ENCODE data around the gene CTRB1.

Gene CTRB1

DNA sequence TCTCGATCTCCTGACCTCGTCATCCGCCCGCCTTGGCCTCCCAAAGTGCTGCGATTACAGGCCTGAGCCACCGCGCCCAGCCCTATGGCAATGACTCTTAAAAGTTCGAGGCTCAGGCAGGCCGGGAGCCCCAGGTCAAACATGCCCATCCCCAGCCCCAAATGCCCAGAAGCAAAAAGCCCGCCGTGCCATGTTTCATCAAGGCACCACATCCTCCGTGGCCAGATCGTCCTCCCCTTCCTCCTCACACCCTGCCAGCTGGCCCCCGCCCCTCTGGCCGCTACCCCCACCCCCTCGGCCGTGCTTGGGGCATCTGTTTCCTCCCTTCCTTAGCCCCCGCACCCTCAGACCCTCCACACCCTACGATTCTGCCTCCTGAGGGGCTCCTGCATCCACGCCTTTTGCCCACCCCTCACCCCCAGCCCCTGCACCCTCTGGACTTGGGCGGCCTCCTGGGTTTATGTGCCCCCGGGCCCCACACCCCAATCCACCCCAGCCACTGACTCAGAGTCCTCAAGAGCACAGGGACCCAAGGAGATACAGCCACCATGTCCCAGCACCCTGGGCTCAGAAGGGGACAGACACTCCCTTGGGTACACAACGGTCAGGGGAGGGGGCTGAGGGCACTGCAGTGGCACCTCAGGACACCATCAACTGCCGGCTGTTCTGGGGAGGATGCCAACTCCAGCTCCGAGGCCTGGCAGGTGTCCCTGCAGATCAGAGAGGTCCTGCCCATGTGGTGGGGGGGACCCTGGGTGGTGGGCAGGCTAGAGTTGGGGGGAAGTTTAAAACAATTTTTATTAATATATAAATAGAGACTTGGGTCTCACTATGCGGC is 7.1 kb downstream of the CTRB1 start:
- TF ChIP-seq, protein P1, sequence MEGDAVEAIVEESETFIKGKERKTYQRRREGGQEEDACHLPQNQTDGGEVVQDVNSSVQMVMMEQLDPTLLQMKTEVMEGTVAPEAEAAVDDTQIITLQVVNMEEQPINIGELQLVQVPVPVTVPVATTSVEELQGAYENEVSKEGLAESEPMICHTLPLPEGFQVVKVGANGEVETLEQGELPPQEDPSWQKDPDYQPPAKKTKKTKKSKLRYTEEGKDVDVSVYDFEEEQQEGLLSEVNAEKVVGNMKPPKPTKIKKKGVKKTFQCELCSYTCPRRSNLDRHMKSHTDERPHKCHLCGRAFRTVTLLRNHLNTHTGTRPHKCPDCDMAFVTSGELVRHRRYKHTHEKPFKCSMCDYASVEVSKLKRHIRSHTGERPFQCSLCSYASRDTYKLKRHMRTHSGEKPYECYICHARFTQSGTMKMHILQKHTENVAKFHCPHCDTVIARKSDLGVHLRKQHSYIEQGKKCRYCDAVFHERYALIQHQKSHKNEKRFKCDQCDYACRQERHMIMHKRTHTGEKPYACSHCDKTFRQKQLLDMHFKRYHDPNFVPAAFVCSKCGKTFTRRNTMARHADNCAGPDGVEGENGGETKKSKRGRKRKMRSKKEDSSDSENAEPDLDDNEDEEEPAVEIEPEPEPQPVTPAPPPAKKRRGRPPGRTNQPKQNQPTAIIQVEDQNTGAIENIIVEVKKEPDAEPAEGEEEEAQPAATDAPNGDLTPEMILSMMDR (IDR thresholded peaks at IDR 0.05; ENCODE audit: low read depth, low read length), result no peak
- DNase-seq (ENCODE audit: low read depth, low spot score), result no peak
- in situ Hi-C loops (cut with HindIII; ENCODE audit: low sequenced_read_pairs), result loop anchor here (25.0 kb wide), 1 partner anchor 161 kb away; no protein-coding TSS in a partner anchor
- H3K4me3 ChIP-seq (ENCODE audit: low read depth, low read length), result no peak overlapping the region

DNA sequence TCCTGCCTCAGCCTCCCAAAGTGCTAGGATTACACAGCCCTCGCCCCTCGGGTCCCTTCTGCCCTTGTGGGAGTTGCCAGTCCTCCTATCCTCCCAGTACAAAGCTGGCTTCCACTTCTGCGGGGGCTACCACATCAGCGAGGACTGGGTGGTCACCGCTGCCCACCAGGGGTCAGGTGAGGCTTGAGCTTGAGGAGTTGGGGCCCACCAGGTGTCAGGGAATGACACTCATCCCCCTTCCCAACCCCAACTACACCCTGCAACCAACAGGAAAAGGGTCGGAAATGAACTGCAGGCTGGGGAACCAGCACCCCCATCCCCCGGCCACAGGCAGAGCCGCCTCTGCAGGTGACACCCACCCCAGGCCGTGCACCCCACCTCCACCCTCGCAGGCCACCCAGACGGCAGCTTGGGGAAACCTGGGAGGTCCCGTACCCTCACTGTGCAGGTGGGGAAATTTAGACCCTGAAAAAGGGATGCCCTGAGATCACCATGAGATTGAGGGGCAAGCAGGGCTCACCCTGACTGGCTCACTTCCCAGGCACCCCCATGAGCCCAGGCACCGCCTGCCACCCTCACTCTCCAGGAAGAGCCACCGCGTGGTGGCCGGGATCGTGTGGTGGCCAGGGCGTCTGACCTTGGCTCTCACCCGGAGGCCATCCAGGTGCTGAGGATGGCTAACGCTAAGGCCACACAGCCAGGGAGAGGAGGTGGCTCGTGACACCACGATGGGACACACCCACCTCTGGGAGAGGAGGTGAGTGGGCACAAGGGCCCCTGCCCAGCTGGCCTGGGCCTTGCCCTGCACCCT is 8.0 kb downstream of the CTRB1 start:
- in situ Hi-C loops (cut with HindIII; ENCODE audit: low sequenced_read_pairs), result loop anchor here (25.0 kb wide), 1 partner anchor 161 kb away; no protein-coding TSS in a partner anchor
- no peak for DNase-seq (ENCODE audit: low read depth, low spot score)
- TF ChIP-seq, protein P1 (IDR thresholded peaks at IDR 0.05; ENCODE audit: low read depth, low read length), result peak; percentile 1
- no peak overlapping the region for H3K4me3 ChIP-seq (ENCODE audit: low read depth, low read length)

DNA sequence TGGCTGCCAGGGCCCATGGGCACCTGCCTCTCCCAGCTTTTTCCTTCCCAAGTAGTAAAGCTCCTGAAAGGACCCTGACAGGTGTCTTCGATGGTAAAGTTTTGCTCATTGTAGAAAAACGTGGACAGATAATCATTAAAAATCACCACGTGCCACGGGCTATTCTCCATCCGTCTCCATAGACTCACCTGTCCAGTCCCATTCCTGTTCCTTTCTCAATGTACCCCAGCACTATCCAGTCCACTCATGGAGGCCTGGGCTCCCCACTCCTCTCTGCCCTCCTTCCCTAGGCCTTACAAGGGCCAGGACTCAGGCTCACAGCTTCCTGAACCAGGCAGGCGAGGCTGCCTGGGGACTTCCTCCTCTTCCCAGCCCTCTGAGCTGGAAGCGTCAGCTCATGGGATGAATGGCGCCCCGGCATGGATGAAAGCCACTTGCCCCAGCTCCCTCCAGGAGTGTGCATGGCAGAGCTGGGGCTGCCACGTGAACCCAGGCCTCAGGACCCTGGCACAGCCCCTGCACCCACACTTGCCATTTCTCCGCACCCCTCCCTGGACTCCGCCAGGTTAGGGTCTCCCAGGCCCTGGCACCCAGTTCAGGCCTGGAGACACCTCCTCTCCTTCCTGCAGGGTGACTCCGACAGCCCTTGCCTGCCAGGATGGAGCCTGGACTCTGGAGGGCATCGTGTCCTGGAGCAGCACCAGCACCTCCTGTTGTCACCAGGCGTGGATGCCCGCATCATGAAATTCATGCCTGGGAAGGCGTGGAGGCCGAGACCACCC is 8.8 kb downstream of the CTRB1 start:
- TF ChIP-seq, protein P1 (IDR thresholded peaks at IDR 0.05; ENCODE audit: low read depth, low read length), result no peak
- in situ Hi-C loops (cut with HindIII; ENCODE audit: low sequenced_read_pairs), result loop anchor here (25.0 kb wide), 1 partner anchor 160 kb away; no protein-coding TSS in a partner anchor
- no peak for DNase-seq (ENCODE audit: low read depth, low spot score)
- no peak overlapping the region for H3K4me3 ChIP-seq (ENCODE audit: low read depth, low read length)

DNA sequence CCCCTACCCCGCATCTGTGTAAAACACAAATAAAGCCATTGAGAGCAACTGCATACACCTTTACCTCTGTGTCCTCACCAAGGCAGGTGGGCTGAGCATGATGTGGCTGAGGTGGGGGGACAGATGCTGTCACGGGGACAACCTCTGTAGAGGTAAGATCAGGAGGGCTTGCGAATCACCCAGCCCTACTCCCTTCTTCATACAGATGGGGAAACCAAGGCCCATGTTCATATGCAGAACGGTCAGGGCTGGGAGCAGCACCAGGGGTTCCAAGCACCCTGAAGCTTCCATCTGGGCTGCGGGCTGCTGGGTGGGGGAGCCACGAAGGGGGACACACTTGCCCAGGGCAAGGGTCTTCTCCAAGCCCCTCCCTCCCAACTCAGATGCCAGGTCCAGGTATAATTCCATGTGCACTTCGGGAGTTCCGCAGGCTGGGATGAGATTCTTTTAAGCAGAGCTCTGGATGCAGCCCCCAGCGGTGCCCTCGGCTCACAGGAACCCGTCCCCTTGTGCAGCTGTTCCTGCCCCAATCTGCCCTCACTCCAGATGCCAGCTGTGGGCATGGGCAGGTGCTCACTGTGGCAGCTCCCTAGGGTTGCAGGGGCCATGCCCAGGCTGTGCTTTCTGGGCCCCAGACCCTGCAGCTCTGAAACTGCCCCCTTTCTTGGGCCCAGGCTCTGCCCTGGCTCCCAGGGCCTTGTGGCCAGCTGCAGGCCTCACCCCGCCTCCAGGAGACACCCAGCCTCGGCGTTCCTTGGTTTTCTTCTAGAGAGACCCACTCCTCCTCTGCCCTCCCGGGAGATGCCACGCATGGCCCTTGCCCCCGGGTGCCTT is 9.6 kb downstream of the CTRB1 start:
- no peak for DNase-seq (ENCODE audit: low read depth, low spot score)
- TF ChIP-seq, protein P1 (IDR thresholded peaks at IDR 0.05; ENCODE audit: low read depth, low read length), result no peak
- in situ Hi-C loops (cut with HindIII; ENCODE audit: low sequenced_read_pairs), result loop anchor here (25.0 kb wide), 1 partner anchor 159 kb away; no protein-coding TSS in a partner anchor
- no peak overlapping the region for H3K4me3 ChIP-seq (ENCODE audit: low read depth, low read length)

DNA sequence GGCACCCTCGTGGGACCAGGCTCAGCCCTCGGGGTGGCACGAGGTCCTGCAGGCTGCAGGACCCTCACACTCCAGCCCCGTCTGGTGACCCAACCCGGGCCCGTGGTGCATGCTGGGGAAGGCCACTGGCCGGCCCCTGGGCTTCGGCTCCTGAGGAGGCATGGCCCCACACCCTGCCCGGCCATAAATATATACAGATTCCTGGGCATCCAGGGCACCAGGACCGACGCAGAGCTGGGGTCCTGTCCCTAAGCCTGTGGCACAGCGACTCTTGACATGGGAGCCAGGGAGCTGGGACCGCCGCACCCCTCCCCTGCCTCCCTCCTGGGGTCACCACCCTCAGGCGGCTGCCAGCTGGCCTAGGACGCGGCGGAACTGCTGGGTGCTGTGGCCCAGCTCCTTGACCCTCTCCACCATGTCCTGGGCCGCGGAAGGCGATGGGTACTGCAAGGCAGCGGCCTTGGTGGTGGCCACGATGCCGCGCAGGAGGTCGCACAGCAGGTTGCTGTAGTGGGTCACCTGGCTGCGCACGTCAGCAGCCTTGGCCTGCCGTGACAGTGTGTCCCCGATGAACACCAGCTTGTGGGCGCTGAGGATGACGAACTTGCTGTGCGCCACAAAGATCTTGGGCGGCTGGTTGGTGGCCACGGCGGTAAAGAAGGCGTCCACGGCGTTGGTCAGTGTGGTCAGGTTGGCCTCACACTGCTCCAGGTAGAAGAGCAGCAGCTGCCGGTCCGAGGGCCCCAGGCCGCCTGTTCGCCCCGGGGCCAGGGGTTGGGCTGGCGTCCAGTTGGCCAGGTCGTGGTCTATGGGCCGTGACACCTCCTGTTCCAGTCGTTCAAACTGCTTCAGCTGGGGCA is 10.6 kb downstream of the CTRB1 start:
- in situ Hi-C loops (cut with HindIII; ENCODE audit: low sequenced_read_pairs), result loop anchor here (25.0 kb wide), 1 partner anchor 158 kb away; no protein-coding TSS in a partner anchor
- TF ChIP-seq, protein P1 (IDR thresholded peaks at IDR 0.05; ENCODE audit: low read depth, low read length), result no peak
- no peak for DNase-seq (ENCODE audit: low read depth, low spot score)
- no peak overlapping the region for H3K4me3 ChIP-seq (ENCODE audit: low read depth, low read length)

Measured in astrocyte of the spinal cord (primary cell).